ENCODE results near the gene SERHL2.
"Not testable (repeated sequence)": the region's sequence is repeated elsewhere in the genome, so short reads cannot be mapped to it uniquely, and the experiment has no call there.

Gene SERHL2

GRCh38 chr22:42608823-42609361 is 55.1 kb downstream of the SERHL2 start:
- peaks cover 8% of the 10 kb centered on the region; the same call in 1 of the 2 replicates for H3K4me1 ChIP-seq (ENCODE audit: control insufficient read depth, insufficient read depth, low read length)
- H3K36me3 ChIP-seq (ENCODE audit: control insufficient read depth, insufficient read depth, low read length) = peaks cover 47% of the 10 kb centered on the region
- H3K27ac ChIP-seq (ENCODE audit: low read depth, low read length) = no peak overlapping the region

GRCh38 chr22:42610186-42610585 is 56.4 kb downstream of the SERHL2 start:
- Histone ChIP-seq H3K36me3 (ENCODE audit: control insufficient read depth, insufficient read depth, low read length) (peaks cover 44% of the 10 kb centered on the region), H3K9me3 (ENCODE audit: control insufficient read depth, insufficient read depth, low read depth, low read length) (no peaks in the 10 kb centered on the region; the same call in 1 of the 2 replicates), H3K27ac (ENCODE audit: low read depth, low read length) (no peak overlapping the region), H3K4me3 (ENCODE audit: low read depth, low read length) (no peak overlapping the region), H3K9ac (ENCODE audit: low read length) (no peak overlapping the region), H3K4me1 (ENCODE audit: control insufficient read depth, insufficient read depth, low read length) (peaks cover 8% of the 10 kb centered on the region; the same call in 1 of the 2 replicates), H3K27me3 (ENCODE audit: control insufficient read depth, insufficient read depth, low read length) (no peaks in the 10 kb centered on the region)

More at GRCh38 chr22:42608823-42609361, 55.1 kb downstream of the SERHL2 start:
- Histone ChIP-seq H3K4me3 (ENCODE audit: low read depth, low read length) (no peak overlapping the region), H3K9ac (ENCODE audit: low read length) (peak overlapping the region; percentile 1), H3K9me3 (ENCODE audit: control insufficient read depth, insufficient read depth, low read depth, low read length) (no peaks in the 10 kb centered on the region; the same call in 1 of the 2 replicates), H3K27me3 (ENCODE audit: control insufficient read depth, insufficient read depth, low read length) (no peaks in the 10 kb centered on the region)

DNA sequence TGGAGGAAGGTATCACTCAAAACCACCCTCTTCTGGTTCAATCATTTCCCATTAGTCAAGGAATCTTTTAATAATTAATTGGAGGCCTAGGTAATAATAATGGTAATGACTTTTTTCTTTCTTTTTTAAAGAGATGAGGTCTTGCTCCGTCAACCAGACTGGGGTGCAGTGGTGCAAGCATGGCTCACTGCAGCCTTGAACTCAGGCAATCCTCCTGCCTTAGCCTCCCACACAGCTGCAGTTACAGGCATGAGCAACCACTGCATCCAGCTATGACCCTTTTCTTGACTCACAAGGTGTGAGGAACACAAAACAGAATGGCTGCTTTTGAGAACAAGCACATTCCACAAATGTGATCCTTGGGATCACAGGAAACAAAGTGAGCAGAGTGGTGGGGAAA is 57.3 kb downstream of the SERHL2 start:
- H3K27ac ChIP-seq (ENCODE audit: low read depth, low read length) = no peak overlapping the region
- H3K36me3 ChIP-seq (ENCODE audit: control insufficient read depth, insufficient read depth, low read length) = peaks cover 36% of the 10 kb centered on the region
- H3K9me3 ChIP-seq (ENCODE audit: control insufficient read depth, insufficient read depth, low read depth, low read length) = no peaks in the 10 kb centered on the region; the same call in 1 of the 2 replicates
- H3K4me1 ChIP-seq (ENCODE audit: control insufficient read depth, insufficient read depth, low read length) = peaks cover 8% of the 10 kb centered on the region; the same call in 1 of the 2 replicates
- no peak overlapping the region for H3K9ac ChIP-seq (ENCODE audit: low read length)
- H3K4me3 ChIP-seq (ENCODE audit: low read depth, low read length) = no peak overlapping the region
- H3K27me3 ChIP-seq (ENCODE audit: control insufficient read depth, insufficient read depth, low read length) = no peaks in the 10 kb centered on the region

DNA sequence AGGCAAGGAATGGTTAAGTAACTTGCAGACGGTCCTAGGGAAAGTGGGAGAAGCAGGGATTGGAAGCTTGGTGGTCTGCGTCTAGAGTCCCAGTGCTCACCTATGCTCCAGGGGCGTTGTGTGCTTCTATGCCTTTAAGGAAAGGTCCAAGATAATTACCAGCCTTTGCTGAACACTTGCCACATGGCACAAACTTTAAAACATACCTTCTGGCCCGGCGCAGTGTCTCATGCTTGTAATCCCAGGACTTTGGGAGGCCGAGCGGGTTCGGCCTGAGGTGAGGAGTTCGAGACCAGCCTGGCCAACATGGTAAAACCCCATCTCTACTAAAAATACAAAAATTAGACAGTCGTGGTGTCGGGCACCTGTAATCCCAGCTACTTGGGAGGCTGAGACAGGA is 58.6 kb downstream of the SERHL2 start:
- Histone ChIP-seq H3K27me3 (ENCODE audit: control insufficient read depth, insufficient read depth, low read length) (no peaks in the 10 kb centered on the region), H3K36me3 (ENCODE audit: control insufficient read depth, insufficient read depth, low read length) (peaks cover 29% of the 10 kb centered on the region), H3K4me3 (ENCODE audit: low read depth, low read length) (no peak overlapping the region), H3K9me3 (ENCODE audit: control insufficient read depth, insufficient read depth, low read depth, low read length) (no peaks in the 10 kb centered on the region), H3K9ac (ENCODE audit: low read length) (no peak overlapping the region), H3K27ac (ENCODE audit: low read depth, low read length) (no peak overlapping the region), H3K4me1 (ENCODE audit: control insufficient read depth, insufficient read depth, low read length) (peaks cover 8% of the 10 kb centered on the region)

GRCh38 chr22:42613872-42614301 is 60.1 kb downstream of the SERHL2 start:
- Histone ChIP-seq H3K27ac (ENCODE audit: low read depth, low read length) (peak overlapping the region; percentile 99), H3K36me3 (ENCODE audit: control insufficient read depth, insufficient read depth, low read length) (peaks cover 23% of the 10 kb centered on the region), H3K9me3 (ENCODE audit: control insufficient read depth, insufficient read depth, low read depth, low read length) (no peaks in the 10 kb centered on the region), H3K4me1 (ENCODE audit: control insufficient read depth, insufficient read depth, low read length) (peaks cover 15% of the 10 kb centered on the region), H3K4me3 (ENCODE audit: low read depth, low read length) (peak overlapping the region; percentile 90), H3K9ac (ENCODE audit: low read length) (peak overlapping the region; percentile 95), H3K27me3 (ENCODE audit: control insufficient read depth, insufficient read depth, low read length) (no peaks in the 10 kb centered on the region)

DNA sequence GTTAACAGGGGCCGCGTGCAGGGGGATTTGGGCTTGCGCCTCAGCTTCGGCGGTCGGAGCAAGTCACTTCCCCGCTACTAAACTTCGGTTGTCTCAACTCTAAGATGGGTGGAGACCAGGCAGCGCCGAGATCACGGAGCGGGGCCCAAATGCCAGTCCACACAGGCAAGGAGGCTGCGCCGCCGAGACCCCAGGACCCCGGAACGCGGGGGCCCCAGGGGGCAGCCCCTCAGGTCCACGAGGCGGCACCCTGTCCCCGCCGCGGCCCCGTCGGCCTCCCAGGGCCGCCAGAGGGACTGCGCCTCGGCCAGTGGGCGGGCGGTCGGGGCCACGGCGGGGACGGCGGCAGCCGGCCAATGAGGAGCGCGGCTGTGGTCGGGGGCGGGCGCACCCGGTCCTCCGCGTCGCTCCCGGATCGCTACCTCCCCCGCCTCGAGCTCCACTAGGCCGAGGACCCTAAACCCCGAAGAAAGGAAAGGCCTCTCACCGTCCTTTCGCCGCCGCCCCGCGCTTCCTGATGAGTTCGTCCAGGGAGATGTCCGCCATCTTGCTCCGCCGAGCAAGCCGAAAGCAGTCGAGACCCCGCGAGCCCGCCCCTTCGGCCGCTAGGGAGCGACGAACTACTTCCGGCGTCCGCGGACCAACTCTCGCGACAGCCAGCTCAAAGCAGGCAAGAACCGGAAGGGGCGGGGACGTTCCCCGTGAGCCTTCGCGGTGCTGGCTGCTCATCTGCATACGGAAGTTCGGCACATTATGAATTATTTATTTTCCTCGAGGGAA is 60.7 kb downstream of the SERHL2 start, which contains the start of gene POLDIP3:
Gene POLDIP3, minus strand, starts transcription at position 572 of the 780 bp plus-strand sequence. Its CDS starts 26 bp downstream, at position 546.
- H3K4me3 ChIP-seq (ENCODE audit: low read depth, low read length) = peak within 1 kb of the TSS; percentile 90
- H3K27me3 ChIP-seq (ENCODE audit: control insufficient read depth, insufficient read depth, low read length) = no peaks in the 10 kb centered on the region
- H3K27ac ChIP-seq (ENCODE audit: low read depth, low read length) = peak within 1 kb of the TSS; percentile 99
- peaks cover 27% of the 10 kb centered on the region for H3K36me3 ChIP-seq (ENCODE audit: control insufficient read depth, insufficient read depth, low read length)
- H3K4me1 ChIP-seq (ENCODE audit: control insufficient read depth, insufficient read depth, low read length) = peaks cover 9% of the 10 kb centered on the region
- H3K9ac ChIP-seq (ENCODE audit: low read length) = peak within 1 kb of the TSS; percentile 95
- no peaks in the 10 kb centered on the region for H3K9me3 ChIP-seq (ENCODE audit: control insufficient read depth, insufficient read depth, low read depth, low read length)

GRCh38 chr22:42615092-42615859 is 61.5 kb downstream of the SERHL2 start:
- peaks cover 7% of the 10 kb centered on the region; the same call in 1 of the 2 replicates for H3K4me1 ChIP-seq (ENCODE audit: control insufficient read depth, insufficient read depth, low read length)
- H3K4me3 ChIP-seq (ENCODE audit: low read depth, low read length) = peak overlapping the region; percentile 90

GRCh38 chr22:42615860-42616175 is 62.1 kb downstream of the SERHL2 start:
- peak overlapping the region; percentile 10; the same call in 1 of the 2 replicates for H3K4me3 ChIP-seq (ENCODE audit: low read depth, low read length)
- peak overlapping the region; percentile 12 for H3K9ac ChIP-seq (ENCODE audit: low read length)
- H3K27me3 ChIP-seq (ENCODE audit: control insufficient read depth, insufficient read depth, low read length); H3K9me3 ChIP-seq (ENCODE audit: control insufficient read depth, insufficient read depth, low read depth, low read length); H3K27ac ChIP-seq (ENCODE audit: low read depth, low read length); H3K4me1 ChIP-seq (ENCODE audit: control insufficient read depth, insufficient read depth, low read length): not testable (repeated sequence)
- H3K36me3 ChIP-seq (ENCODE audit: control insufficient read depth, insufficient read depth, low read length) = peaks cover 31% of the 10 kb centered on the region

More at GRCh38 chr22:42615092-42615859, 61.5 kb downstream of the SERHL2 start:
- Histone ChIP-seq H3K36me3 (ENCODE audit: control insufficient read depth, insufficient read depth, low read length) (peaks cover 32% of the 10 kb centered on the region), H3K9ac (ENCODE audit: low read length) (peak overlapping the region; percentile 95), H3K9me3 (ENCODE audit: control insufficient read depth, insufficient read depth, low read depth, low read length) (no peaks in the 10 kb centered on the region), H3K27ac (ENCODE audit: low read depth, low read length) (peak overlapping the region; percentile 99), H3K27me3 (ENCODE audit: control insufficient read depth, insufficient read depth, low read length) (no peaks in the 10 kb centered on the region)

DNA sequence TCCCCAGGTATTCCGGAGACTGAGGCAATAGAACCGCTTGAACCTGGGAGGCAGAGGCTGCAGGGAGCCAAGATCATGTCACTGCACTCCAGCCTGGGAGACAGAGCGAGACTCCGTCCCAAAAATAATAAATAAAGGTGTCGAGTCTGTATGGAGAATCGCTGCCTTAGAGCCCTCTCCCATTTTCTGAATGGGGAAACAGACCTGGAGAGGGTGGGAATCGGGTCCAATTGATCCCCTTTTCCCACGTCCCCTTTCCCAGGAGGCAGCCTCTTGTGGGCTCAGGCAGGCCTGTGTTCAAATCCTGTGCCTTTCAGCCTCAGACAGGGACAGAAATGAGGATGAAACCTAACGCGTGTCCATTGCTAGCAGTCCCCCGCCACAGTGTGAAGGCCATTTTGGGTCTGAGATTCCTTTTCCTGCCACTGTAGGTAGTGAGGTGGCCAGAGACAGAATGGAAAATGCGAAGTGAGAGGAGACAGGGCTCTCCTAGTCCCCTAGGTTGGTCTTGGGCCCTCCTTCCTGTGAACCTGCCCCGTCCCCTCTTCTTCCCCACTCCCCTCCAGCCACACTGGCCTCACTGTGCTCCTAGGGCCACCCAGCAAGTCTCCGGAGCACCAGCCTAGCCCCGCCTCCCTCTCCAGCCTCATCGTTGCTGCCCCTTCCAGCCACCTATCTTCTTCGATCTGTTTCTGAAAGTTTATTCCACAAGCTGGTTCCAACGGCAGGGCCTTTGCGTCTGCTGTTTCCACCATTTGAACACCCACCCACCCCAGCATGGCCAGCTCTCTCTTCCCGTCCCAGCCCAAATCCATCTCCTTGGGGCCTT is 63.6 kb downstream of the SERHL2 start:
- H3K27ac ChIP-seq (ENCODE audit: low read depth, low read length) = no peak overlapping the region
- no peak overlapping the region for H3K9ac ChIP-seq (ENCODE audit: low read length)
- peaks cover 7% of the 10 kb centered on the region; the same call in 1 of the 2 replicates for H3K4me1 ChIP-seq (ENCODE audit: control insufficient read depth, insufficient read depth, low read length)

More for the DNA sequence above, 63.6 kb downstream of the SERHL2 start:
- Histone ChIP-seq H3K9me3 (ENCODE audit: control insufficient read depth, insufficient read depth, low read depth, low read length) (no peaks in the 10 kb centered on the region), H3K27me3 (ENCODE audit: control insufficient read depth, insufficient read depth, low read length) (no peaks in the 10 kb centered on the region), H3K36me3 (ENCODE audit: control insufficient read depth, insufficient read depth, low read length) (peaks cover 21% of the 10 kb centered on the region), H3K4me3 (ENCODE audit: low read depth, low read length) (no peak overlapping the region)

Data from HUES6 (cell line).